NCI-H2029 treated with DMSO at 0.1 percent for 48 hours (cell line): ENCODE data around the gene ANKLE2.

Source experiments
- DNase-seq: peaks from one replicate; lab custom pipeline; 2025; lab: John Stamatoyannopoulos, UW

The ANKLE2 gene

DNA sequence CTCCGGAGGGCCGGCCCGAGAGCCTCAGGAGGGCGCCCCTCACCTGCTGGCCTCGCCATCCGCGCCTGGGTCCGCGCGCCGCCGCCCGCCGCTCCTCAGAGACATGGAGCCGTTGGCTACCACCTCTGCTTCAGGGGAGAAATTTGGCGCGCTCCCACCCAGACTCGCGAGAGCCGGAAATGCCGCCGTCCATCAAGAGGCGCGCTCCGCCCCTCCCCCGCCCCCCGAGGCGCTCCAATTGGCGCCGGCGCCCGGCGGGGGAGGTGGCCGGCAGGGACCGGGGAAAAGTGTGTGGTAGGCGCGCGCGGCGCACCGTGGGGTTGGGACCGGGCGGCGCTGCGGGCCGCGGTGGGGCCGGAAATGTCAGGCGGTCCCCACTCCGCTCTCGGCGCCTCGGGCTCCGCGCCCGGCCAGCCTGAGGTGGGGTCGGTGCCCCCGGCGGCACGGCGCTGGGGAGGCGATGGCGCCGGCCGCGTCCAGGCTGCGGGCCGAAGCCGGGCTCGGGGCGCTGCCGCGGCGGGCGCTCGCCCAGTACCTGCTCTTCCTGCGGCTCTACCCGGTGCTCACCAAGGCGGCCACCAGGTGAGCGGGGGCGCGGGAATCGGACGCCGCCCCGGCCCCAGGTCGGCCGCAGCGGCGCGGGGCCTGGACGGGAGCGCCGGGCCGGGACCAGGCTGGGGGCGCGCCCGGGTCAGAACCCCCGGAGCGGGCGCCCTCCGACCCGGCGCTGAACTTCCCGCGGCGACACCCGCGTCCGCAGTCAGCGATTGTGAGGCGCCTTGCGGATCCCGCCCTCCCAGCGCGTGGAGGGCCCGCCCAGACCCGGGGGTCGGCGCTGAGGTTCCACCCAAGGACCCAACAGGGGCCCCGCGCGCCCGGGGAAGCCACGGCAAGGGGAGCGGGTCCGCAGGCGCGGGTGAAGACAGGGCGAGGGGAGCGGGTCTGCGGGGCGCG is 74.1 kb downstream of the ANKLE2 start, which contains the start of the genes POLE and PXMP2:
Gene POLE (minus strand): TSS at position 132 of the 954 bp plus-strand sequence. CDS start 27 bp downstream, at position 105.
Gene PXMP2 (plus strand): TSS at position 377 of the 954 bp plus-strand sequence. CDS start 84 bp downstream, at position 461.
- DNase-seq, result peak; percentile 78

DNA sequence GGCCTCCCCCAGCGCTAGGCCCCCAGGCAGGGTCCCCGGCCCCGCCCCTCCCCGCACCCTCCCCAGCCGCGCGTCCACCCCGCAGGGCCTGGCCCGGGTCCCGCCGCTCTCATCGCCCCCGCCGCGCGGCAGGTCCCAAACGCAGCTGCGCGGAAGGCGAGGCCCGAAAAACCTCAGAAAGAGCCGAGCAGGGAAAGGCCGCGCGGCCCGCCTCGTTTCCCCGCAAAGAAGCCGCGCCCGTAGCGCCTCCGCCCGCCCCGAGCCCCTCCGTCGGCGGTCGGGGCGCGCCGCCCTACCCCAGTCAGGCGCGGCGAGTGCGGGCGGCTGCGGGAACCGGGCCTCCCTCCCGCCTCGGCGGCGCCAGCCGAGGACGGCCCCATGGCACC is 74.8 kb downstream of the ANKLE2 start:
- DNase-seq, result no peak

DNA sequence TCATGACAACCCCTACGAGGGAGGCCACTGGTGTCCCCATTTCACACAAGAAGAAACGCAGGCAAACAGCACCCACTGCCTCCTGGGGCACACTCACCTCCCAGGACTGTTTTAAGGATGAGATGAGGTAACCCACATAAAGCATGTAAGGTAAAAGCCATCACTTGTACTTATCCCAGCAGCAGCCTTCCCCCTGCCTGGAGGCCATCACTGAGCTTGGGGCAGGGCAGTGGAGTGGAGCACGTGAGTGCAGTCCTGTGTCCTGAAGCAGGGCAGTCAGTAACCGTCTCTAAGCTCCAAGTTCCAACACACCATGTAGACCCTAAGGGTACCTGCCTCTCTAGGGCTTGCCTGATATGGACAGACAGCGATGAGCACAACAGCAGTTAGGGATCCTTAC is 76.2 kb downstream of the ANKLE2 start:
- no peak for DNase-seq

- DNase-seq, result no peak
Measured at GRCh38 chr12:132677492-132677891, 84.1 kb downstream of the ANKLE2 start.

GRCh38 chr12:132675757-132676432 is 85.7 kb downstream of the ANKLE2 start:
- no peak for DNase-seq
